Stimulated activated CD4-positive, alpha-beta T cell treated with anti-CD3 and anti-CD28 coated beads, Interleukin-1b, Interleukin-23, amount 100 ng/mL, for 48 hours (primary cell): ENCODE results near the gene CST9.
"Not testable (repeated sequence)": the region's sequence is repeated elsewhere in the genome, so short reads cannot be mapped to it uniquely, and the experiment has no call there.

Experiments
- DNase-seq: peaks from one replicate; pipeline ENCODE4 v3.0.0-alpha.2; 2020

The CST9 gene

GRCh38 chr20:23585808-23586734 lies 19.6 kb downstream of the CST9 start:
- no peak for DNase-seq

GRCh38 chr20:23585449-23585807 lies 20.3 kb downstream of the CST9 start:
- no peak for DNase-seq

DNA sequence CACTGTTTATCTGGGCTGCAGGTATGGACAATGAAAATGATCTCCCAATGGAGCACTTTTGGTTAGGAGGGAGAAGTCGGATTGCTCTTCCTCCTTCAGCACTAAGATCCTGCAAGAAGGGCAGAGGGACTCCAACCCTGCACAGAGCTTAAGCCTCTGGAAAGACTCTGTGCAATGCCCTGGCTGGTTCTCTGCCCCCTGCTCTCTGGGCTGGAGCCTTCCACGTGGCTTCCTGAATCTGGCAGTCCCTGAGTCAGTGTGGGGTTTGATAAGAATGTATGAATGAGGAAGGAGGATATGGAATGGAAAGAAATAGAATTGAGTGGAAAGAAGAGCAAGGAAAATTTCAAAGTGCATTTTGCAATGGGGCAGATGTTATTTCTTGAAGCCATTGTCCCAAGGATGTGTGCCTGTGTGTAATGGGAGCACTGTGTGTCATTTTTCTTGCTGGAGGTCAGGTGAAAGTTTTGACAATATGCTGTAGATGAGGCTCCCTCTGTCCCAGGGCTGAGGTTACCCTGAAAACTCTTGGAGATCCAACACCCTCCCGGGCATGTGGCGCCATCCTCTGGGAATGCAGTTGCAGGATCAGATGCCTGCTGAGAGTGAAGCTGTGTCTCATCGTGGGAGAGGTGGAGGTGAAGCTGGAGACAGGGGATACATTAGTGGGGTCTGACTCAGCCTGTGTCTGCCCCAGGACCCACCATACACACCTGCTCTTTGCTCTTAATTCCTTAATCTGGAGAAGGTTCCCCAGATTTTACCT lies 21.1 kb downstream of the CST9 start:
- DNase-seq = no peak

GRCh38 chr20:23583526-23583925 lies 22.2 kb downstream of the CST9 start:
- no peak for DNase-seq

GRCh38 chr20:23582293-23582692 lies 23.4 kb downstream of the CST9 start:
- no peak for DNase-seq

- not testable (repeated sequence) for DNase-seq
Observed at GRCh38 chr20:23581833-23582232, 23.9 kb downstream of the CST9 start.

DNA sequence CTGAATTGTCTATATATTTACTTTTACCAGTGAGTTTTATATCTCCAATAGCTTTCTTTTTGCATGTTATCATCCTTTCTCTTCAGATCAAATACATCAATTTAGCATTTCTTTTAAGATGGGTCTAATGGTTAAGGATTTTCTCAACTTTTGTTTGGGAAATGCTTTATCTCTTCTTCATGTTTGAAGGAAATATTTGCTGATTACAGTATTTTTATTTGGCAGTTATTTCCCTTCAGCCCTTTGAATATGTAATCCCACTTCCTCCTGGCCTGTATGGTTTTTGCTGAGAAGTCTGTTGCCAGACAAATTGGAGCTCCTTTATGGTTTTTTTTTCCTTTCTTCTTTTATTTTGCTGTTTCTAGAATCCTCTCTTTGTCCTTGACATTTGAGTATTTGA lies 30.7 kb downstream of the CST9 start:
- DNase-seq = no peak

GRCh38 chr20:23570178-23570760 lies 35.4 kb downstream of the CST9 start:
- DNase-seq = no peak

GRCh38 chr20:23569570-23569969 lies 36.1 kb downstream of the CST9 start:
- no peak for DNase-seq

DNA sequence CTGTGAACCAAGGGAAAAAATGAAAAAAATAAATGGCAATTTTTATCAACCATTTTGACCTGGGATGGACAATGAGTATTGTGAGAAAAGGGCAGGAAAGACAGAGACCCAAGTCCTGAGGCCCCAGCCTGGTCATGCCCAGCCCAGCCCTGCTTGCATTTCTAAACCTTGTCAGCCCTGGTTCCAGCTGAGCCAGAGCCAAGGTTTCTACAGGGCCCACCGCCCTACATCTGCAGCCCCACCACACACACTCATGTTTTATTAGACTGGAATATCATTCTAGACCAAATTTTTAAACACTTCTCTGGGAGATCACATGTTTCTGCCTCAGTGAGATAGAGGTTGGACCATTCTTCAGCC lies 36.8 kb downstream of the CST9 start:
- no peak for DNase-seq

DNA sequence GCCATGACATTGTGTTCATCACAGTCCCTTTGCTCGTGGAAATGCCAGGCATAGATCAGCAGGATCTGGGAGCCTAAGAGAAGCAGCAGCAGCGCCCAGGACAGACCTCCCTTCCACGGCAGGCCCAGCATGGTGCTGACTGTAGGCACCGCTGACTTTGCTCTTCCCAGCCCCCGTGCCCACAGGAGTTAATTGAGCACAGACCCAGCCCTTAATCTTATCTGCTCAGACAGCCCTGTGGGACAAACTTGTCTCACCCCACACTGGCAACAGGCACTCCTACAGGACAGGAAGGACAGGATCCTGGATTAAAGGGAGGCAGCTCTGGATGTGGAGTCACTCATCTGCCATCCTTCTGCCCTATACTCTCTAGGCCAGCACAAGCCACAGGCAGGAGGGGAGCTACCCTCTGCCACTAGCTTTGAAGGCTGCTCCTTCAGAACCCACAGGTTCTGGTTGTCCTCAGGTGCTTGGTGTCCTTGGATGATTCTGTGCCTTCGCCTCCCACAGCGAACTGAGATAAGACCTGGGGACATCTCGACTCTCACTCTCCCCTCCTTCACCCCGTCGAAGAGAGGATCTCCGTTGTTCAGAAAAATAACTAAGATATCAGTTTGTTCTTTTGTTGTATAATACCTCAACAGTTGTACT lies 37.3 kb downstream of the CST9 start, which contains the start of gene CST9L:
TSS of gene CST9L (minus strand) at position 165 of the 651 bp plus-strand sequence. CDS start at position 131, 34 bp downstream.
- DNase-seq = no peak

GRCh38 chr20:23566199-23566932 lies 39.4 kb downstream of the CST9 start:
- DNase-seq = no peak

DNA sequence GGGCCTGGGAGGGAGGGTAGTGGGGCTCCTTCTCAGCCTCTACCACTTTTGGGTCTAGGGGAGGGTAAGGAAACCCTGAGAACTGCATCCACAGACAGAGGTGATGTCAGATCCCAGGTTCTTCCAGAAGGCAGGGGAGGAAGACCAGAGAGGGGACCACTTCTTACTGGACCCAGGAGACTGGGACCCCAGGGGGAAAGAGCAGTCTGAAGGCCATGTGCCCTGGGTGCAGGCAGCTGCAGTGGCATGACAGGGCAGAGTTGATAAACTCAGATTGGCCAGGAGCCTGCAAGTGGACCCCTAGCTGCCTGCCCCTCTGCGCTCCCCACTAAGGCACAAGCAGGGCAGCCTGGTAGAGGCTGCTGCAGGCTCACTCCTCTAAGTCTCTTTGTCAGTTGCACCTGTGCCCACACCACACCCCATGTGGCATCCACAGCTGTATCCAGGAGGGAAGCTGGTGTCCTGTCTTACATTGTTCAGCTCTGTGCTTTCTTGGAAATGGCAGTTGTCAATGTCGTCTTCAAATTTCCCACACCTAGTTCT lies 40.1 kb downstream of the CST9 start:
- DNase-seq = no peak

- DNase-seq = no peak
Observed at GRCh38 chr20:23564927-23565326, 40.8 kb downstream of the CST9 start.

- no peak for DNase-seq
Observed at GRCh38 chr20:23562721-23563342, 42.9 kb downstream of the CST9 start.

DNA sequence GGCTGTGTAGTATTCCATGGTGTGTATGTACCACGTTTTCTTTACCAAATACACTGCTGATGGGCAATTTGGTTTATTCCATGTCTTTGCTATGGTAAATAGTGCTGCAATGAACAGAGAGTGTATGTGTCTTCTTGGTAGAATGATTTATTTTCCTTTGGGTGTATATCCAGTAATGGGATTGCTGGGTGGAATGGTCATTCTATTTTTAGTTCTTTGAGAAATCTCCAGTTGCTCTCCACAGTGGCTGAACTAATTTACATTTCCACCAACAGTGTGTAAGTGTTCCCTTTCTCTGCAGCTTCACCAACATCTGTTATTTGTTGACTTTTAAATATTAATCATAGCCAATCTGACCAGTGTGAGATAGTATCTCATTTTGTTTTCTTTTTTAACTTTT lies 51.3 kb downstream of the CST9 start:
- no peak for DNase-seq
